Caco-2 (cell line): Measurements from ENCODE around the gene GOLGA7B. TPM values are rescaled to one million over a fixed set of nuclear protein-coding genes. Genes with fewer than 3 reads are reported as not detected.
A peak's percentile ranks its signal among the peaks of the same experiment; 100 is the strongest.

Source experiments
- BruUV-seq: library from RNA; stranded (reverse); fragments of 400-500 nt; replicated peaks from 2 replicates; lab custom pipeline; 2021; lab: Mats Ljungman, UMichigan
- CTCF ChIA-PET: fragments of 300-600 bp; sonication (Branson Sonifier 250); formaldehyde crosslinking; loops from one replicate; lab custom pipeline; 2022; ENCODE audit warnings: antibody characterized with exemption; lab: Charles Lee
- POLR2A ChIA-PET: fragments of 300-600 bp; sonication (Branson Sonifier 250); formaldehyde crosslinking; loops from one replicate; lab custom pipeline; 2022; ENCODE audit warnings: antibody characterized with exemption; lab: Charles Lee
- DNase-seq, 2 experiments: peaks; one replicate each; pipeline versions ENCODE4 v3.0.0 to v3.0.0-alpha.2; 2020 to 2022
- H3K27me3 ChIP-seq: replicated peaks from 2 replicates; pipeline ENCODE4 v1.6.0; 2011; ENCODE audit warnings: low read length; ENCODE audit not compliant: control insufficient read depth, insufficient read depth
- H3K36me3 ChIP-seq: 2 replicates; pipeline ENCODE4 v1.5.1; 2011; ENCODE audit warnings: low read length; ENCODE audit not compliant: control insufficient read depth, insufficient read depth
- H3K4me1 ChIP-seq: fragments of 250-450 bp; sonication (Bioruptor Pico); 2 replicates; pipeline ENCODE4 v1.5.1; 2020; ENCODE audit warnings: mild to moderate bottlenecking
- H3K4me3 ChIP-seq: 2 replicates; pipeline ENCODE4 v1.5.1; 2011; ENCODE audit warnings: low read depth, mild to moderate bottlenecking, control low read depth, low read length
- H3K9me3 ChIP-seq: fragments of 250-450 bp; sonication (Bioruptor Pico); 2 replicates; pipeline ENCODE4 v1.5.1; 2020; ENCODE audit warnings: mild to moderate bottlenecking, moderate library complexity
- H3K27ac Mint-ChIP-seq: one replicate; pipeline ENCODE4 v1.8.0; 2022; ENCODE audit warnings: mixed read lengths; ENCODE audit not compliant: unreplicated experiment
- H3K27me3 Mint-ChIP-seq: one replicate; pipeline ENCODE4 v1.8.0; 2022; ENCODE audit warnings: mixed read lengths; ENCODE audit not compliant: insufficient read depth, unreplicated experiment
- H3K36me3 Mint-ChIP-seq: one replicate; pipeline ENCODE4 v1.8.0; 2022; ENCODE audit warnings: mild to moderate bottlenecking, mixed read lengths; ENCODE audit not compliant: insufficient read depth, unreplicated experiment
- H3K4me1 Mint-ChIP-seq: one replicate; pipeline ENCODE4 v1.8.0; 2022; ENCODE audit warnings: low read depth, mixed read lengths; ENCODE audit not compliant: unreplicated experiment
- H3K4me3 Mint-ChIP-seq: one replicate; pipeline ENCODE4 v1.8.0; 2022; ENCODE audit warnings: mild to moderate bottlenecking, moderate library complexity, mixed read lengths; ENCODE audit not compliant: unreplicated experiment
- H3K9me3 Mint-ChIP-seq: one replicate; pipeline ENCODE4 v1.8.0; 2022; ENCODE audit warnings: mixed read lengths; ENCODE audit not compliant: unreplicated experiment
- intact Hi-C: fragments of 100-400 bp; cut with micrococcal nuclease; formaldehyde crosslinking; loops from one replicate; pipeline ENCODE4 v1.10.0; 2022; ENCODE audit not compliant: unreplicated experiment
- total RNA-seq: library from RNA; stranded (reverse); gene quantifications from 2 replicates; pipeline ENCODE4 v1.2.3, GENCODE V29; 2022
- TF ChIP-seq, protein P1 (sequence below), 2 experiments: fragments of 200-600 bp in 1 of 2; IDR thresholded peaks; 1 replicate in 1 of 2; 2 replicates in 1 of 2; pipeline versions ENCODE4 v1.5.1 to v1.8.0; 2011 to 2022; ENCODE audit warnings: antibody characterized with exemption in 1 of 2, control low read depth in 1 of 2, inconsistent platforms in 1 of 2, low read depth in 1 of 2, low read length in 1 of 2, mild to moderate bottlenecking in 1 of 2, moderate library complexity in 1 of 2; ENCODE audit not compliant: insufficient read depth in 1 of 2, severe bottlenecking in 1 of 2, unreplicated experiment in 1 of 2

Gene GOLGA7B
- total RNA-seq, 1 experiment from 2014 or later: 0.36 TPM

DNA sequence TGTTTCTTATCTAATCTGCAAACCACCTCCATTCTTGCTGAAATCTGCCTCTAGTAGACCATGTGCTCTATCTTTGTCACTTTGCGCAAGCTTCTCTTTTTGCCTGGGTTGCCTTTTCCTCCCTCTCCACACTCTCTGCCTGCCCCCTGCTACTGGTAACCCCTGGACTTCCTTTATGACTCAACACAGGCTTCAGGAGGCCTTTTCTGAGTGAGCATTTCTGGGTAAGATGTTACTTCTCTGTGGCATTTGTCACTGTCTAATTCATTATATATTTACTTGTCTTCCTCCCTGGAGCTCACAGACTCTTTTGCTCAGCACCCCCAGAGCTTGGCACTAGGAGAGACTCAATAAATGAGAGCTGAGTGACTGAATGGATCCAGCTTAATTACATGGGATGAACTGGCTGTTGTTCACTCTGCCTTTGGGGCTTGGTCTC is 8.4 kb downstream of the GOLGA7B start:
- intact Hi-C loops: no loop called here
- TF ChIP-seq, protein P1, sequence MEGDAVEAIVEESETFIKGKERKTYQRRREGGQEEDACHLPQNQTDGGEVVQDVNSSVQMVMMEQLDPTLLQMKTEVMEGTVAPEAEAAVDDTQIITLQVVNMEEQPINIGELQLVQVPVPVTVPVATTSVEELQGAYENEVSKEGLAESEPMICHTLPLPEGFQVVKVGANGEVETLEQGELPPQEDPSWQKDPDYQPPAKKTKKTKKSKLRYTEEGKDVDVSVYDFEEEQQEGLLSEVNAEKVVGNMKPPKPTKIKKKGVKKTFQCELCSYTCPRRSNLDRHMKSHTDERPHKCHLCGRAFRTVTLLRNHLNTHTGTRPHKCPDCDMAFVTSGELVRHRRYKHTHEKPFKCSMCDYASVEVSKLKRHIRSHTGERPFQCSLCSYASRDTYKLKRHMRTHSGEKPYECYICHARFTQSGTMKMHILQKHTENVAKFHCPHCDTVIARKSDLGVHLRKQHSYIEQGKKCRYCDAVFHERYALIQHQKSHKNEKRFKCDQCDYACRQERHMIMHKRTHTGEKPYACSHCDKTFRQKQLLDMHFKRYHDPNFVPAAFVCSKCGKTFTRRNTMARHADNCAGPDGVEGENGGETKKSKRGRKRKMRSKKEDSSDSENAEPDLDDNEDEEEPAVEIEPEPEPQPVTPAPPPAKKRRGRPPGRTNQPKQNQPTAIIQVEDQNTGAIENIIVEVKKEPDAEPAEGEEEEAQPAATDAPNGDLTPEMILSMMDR (IDR thresholded peaks at IDR 0.05; ENCODE audit: insufficient read depth in 1 of 2, low read depth in 1 of 2, low read length in 1 of 2, severe bottlenecking in 1 of 2, unreplicated experiment in 1 of 2): no peak
- Histone ChIP-seq H3K36me3 (no peaks in the 10 kb centered on the region), H3K4me3 (no peak overlapping the region), H3K27me3 (no peaks in the 10 kb centered on the region), H3K4me1 (peaks cover 49% of the 10 kb centered on the region), H3K9me3 (0 out of 2 replicates have a peak, but pooled peaks cover 6% of the 10 kb centered on the region)
- Mint-ChIP-seq H3K4me1 (peaks cover 24% of the 10 kb centered on the region), H3K36me3 (no peaks in the 10 kb centered on the region), H3K27ac (no peak overlapping the region), H3K4me3 (no peak overlapping the region), H3K9me3 (no peaks in the 10 kb centered on the region), H3K27me3 (peaks cover 3% of the 10 kb centered on the region)
- ChIA-PET CTCF (no interaction called here), POLR2A (no interaction called here)
- peak; percentile 39 to 77 for DNase-seq
- no TSS peak for BruUV-seq

DNA sequence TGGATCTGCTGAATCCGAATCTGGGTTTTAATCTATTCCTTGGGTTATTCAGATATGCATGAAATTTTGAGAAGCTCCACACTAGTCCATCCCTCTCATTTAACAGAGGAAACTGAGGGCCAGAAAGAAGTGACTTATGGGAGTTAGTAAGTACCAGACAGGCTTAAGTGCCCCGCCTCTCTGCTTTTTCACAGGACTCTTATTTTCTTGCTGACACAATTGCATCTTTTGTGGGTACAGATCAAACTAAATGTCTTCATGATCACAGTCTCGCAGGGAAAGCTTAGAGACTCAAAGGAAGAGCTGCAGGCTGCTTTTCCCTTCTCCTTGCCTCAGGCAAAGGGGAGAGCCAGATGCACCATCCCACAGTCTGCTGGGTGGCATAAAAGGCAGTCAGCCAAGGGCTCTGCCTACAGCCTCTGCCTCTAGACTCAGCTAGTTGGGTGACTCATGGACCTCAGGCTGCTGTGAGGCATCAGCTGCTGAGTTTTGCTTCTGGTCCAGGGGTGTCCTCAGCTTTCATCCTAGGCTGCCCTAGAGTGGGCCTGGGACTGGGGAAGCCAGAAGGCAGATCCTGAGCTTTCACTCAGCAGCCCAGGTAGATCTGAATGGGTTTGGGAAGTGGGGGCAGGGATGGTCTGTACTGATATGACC is 11.6 kb downstream of the GOLGA7B start:
- Mint-ChIP-seq H3K4me1 (peaks cover 24% of the 10 kb centered on the region), H3K27ac (no peak overlapping the region), H3K36me3 (no peaks in the 10 kb centered on the region), H3K27me3 (peaks cover 3% of the 10 kb centered on the region), H3K9me3 (no peaks in the 10 kb centered on the region), H3K4me3 (no peak overlapping the region)
- H3K36me3 ChIP-seq: no peaks in the 10 kb centered on the region
- H3K27me3 ChIP-seq: no peaks in the 10 kb centered on the region
- H3K9me3 ChIP-seq: 0 out of 2 replicates have a peak, but pooled peaks cover 3% of the 10 kb centered on the region
- ChIA-PET CTCF (interaction anchor here (0.5 to 1.0 kb wide), 2 partner anchors 11 to 612 kb away, joined by 3 to 4 read pairs; no protein-coding TSS in a partner anchor), POLR2A (no interaction called here)
- BruUV-seq: no TSS peak
- peaks cover 40% of the 10 kb centered on the region for H3K4me1 ChIP-seq
- TF ChIP-seq, protein P1 (IDR thresholded peaks at IDR 0.05; ENCODE audit: insufficient read depth in 1 of 2, low read depth in 1 of 2, low read length in 1 of 2, severe bottlenecking in 1 of 2, unreplicated experiment in 1 of 2): no peak
- intact Hi-C loops: no loop called here
- H3K4me3 ChIP-seq: no peak overlapping the region
- DNase-seq: no peak

DNA sequence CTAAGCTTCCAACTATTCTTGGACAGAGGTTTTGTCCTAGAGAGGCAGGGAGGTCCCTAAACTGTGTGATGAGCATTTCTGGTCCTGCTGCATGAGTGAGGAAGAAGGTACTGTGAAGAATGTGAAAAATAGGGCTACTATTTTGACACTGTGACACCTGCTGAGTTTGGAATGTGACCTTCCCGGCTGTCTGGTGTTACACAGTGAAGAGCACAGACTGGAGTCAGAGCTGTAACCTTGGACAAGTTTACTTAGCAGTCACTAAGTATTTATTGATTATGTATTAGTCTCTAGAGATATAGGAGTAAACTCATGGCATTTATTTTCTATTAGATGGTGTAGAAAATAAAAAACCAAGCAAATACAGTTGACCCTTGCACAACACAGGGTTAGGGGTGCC is 12.3 kb downstream of the GOLGA7B start:
- peaks cover 40% of the 10 kb centered on the region for H3K4me1 ChIP-seq
- POLR2A ChIA-PET: no interaction called here

More for the DNA sequence above, 12.3 kb downstream of the GOLGA7B start:
- Mint-ChIP-seq H3K4me1 (peaks cover 24% of the 10 kb centered on the region), H3K36me3 (no peaks in the 10 kb centered on the region), H3K27me3 (peaks cover 3% of the 10 kb centered on the region), H3K9me3 (no peaks in the 10 kb centered on the region), H3K27ac (no peak overlapping the region), H3K4me3 (no peak overlapping the region)
- Histone ChIP-seq H3K4me3 (no peak overlapping the region), H3K9me3 (no peaks in the 10 kb centered on the region), H3K36me3 (no peaks in the 10 kb centered on the region), H3K27me3 (no peaks in the 10 kb centered on the region)
- BruUV-seq: no TSS peak
- peak; percentile 45 to 56 for DNase-seq
- intact Hi-C loops: no loop called here
- TF ChIP-seq, protein P1 (IDR thresholded peaks at IDR 0.05; ENCODE audit: insufficient read depth in 1 of 2, low read depth in 1 of 2, low read length in 1 of 2, severe bottlenecking in 1 of 2, unreplicated experiment in 1 of 2): no peak
- CTCF ChIA-PET: interaction anchor here (1.0 kb wide), 1 partner anchor 12 kb away, joined by 4 read pairs; no protein-coding TSS in a partner anchor
